HG02759 (cell line): ENCODE measurements around the gene LTBP1.

ENCODE experiments used
- ATAC-seq: cut with Tn5 transposase; IDR thresholded peaks from one replicate; pipeline ENCODE4 v1.9.1; 2021; ENCODE audit warnings: mild to moderate bottlenecking, moderate library complexity; ENCODE audit not compliant: unreplicated experiment

The LTBP1 gene

DNA sequence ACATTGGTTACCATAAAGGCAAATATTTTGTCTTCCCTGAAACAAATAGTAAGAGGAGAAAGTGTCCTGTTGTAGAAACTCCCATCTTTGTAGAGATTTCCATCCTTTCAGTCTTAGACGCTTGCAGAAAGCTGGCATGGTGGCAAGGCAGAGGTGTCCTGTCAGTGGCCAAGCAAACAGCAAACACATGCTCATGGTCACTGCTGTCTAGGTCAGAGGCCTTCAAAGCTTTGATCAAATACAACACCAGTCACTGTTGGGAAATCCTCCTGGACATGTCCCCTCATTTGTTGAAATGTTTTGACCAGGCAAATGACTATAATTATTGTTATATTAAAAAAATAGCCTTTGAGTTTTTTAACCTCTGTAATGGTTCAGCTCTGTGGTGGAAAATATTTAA is 55.1 kb downstream of the LTBP1 start:
- ATAC-seq, result no peak

DNA sequence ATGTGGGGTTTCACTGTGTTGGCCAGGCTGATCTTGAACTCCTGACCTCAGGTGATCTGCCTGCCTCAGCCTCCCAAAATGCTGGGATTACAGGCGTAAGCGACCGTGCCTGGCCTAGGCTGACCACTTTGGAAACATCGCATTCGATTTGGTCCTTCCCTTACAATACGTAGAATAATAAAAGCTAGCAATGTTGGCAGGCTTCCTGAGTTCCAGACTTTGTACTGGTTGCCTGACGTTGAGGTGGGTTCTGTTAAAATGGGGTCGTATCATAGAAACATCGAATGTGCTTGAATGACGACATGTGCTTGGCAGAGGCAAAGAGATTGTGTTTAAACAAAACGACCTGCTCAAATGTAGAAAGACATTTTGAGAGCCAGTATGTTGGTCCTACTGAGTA is 56.1 kb downstream of the LTBP1 start:
- ATAC-seq, result no peak

GRCh38 chr2:33005057-33005456 is 58.3 kb downstream of the LTBP1 start:
- ATAC-seq, result no peak

DNA sequence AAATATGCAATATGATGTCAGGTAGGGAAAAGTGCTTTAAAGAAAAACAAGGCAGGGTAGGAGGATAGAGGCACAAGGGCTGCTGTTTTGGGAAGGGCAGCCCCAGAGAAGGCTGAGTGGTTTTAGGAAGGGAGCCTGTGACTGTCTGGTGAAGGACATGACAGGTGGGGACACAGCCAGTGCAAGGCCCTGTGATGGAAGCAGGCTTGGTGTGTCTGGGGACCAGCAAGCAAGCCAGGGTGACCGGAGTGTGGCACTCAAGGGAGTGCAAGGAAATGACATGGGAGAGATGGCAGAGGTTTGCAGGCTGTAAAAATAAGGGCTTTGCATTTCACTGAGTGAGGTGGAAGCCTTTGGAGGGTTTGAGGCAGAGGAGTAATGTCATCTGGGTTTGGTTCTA is 62.0 kb downstream of the LTBP1 start:
- no peak for ATAC-seq

GRCh38 chr2:33009249-33009648 is 62.5 kb downstream of the LTBP1 start:
- no peak for ATAC-seq

GRCh38 chr2:33011373-33011772 is 64.6 kb downstream of the LTBP1 start:
- no peak for ATAC-seq

DNA sequence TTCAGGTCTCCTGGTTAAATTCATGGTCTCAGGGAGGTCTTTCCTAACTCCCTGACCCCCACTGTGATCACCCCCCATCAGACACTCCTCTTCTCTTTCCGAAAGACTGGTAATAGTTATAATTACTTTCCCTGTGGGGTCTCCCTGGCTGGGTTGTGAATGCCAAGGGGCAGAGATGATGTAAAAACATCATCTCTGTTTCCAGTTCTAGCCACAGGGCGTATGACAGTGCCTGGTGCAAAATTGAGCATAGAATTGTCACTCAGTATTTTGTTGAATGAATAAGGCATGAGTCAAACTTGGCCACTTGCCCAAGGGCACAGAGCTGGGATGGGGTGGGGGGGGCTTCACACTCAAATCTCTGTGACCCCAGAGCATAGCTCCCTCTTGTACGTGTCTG is 65.2 kb downstream of the LTBP1 start:
- ATAC-seq, result no peak

- ATAC-seq, result no peak
These were observed 66.9 kb downstream of the LTBP1 start for GRCh38 chr2:33013684-33014110.

DNA sequence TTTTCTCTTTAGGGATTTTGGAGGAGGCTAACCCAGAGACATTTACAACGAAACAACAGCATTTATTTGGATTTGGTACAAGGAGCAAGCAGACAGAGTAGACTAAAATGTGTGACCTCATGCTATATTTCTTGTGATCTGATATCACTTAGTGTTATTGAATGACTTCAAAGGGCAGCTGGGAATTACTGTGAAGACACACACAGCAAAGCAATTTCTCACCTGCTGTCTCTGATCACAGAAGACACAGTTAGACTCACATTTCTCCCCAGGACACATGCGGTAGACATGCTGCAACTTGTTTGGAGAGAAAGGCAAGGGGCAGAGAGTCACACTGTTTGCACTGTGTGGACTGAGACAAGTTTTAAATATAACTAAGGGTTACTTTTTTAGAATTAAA is 67.5 kb downstream of the LTBP1 start:
- no peak for ATAC-seq

GRCh38 chr2:33015421-33016142 is 68.8 kb downstream of the LTBP1 start:
- no peak for ATAC-seq

DNA sequence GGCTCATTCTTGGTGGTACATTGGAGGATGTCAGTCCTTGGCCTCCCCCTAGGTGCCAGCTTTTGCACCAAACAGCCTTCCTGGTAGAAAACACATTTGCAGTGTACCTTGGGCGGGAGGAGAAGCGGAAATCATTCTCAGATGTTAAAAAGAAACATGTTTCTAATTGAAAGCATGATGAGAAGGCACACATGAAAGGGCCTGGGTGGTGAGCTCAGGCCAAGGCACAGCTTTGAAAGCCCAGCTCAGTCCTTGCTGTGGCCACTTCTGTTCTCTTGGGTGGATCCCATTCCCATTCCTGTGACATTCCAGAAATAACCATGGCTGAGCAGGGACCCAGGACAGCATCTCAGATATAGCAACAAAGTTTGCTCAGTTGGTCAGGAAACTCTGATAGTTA is 71.5 kb downstream of the LTBP1 start:
- no peak for ATAC-seq

- no peak for ATAC-seq
These were observed 73.0 kb downstream of the LTBP1 start for GRCh38 chr2:33019796-33020195.

DNA sequence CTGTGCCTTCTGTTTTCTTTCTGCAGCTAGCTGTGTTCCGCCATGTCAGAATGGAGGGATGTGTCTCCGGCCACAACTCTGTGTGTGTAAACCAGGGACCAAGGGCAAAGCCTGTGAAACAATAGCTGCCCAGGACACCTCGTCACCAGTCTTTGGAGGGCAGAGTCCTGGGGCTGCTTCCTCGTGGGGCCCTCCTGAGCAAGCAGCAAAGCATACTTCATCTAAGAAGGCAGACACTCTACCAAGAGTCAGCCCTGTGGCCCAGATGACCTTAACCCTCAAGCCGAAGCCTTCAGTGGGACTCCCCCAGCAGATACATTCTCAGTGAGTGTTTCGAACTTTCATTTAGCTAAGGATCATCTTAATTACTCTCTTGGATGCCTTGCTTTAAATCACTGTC is 74.1 kb downstream of the LTBP1 start:
- no peak for ATAC-seq

GRCh38 chr2:33021542-33022227 is 74.9 kb downstream of the LTBP1 start:
- no peak for ATAC-seq

GRCh38 chr2:33022395-33022985 is 75.7 kb downstream of the LTBP1 start:
- no peak for ATAC-seq

- no peak for ATAC-seq
These were observed 76.4 kb downstream of the LTBP1 start for GRCh38 chr2:33022989-33023727.

- no peak for ATAC-seq
These were observed 77.2 kb downstream of the LTBP1 start for GRCh38 chr2:33023728-33024500.

- no peak for ATAC-seq
These were observed 78.0 kb downstream of the LTBP1 start for GRCh38 chr2:33024758-33025157.

GRCh38 chr2:33029459-33029858 is 82.7 kb downstream of the LTBP1 start:
- no peak for ATAC-seq

DNA sequence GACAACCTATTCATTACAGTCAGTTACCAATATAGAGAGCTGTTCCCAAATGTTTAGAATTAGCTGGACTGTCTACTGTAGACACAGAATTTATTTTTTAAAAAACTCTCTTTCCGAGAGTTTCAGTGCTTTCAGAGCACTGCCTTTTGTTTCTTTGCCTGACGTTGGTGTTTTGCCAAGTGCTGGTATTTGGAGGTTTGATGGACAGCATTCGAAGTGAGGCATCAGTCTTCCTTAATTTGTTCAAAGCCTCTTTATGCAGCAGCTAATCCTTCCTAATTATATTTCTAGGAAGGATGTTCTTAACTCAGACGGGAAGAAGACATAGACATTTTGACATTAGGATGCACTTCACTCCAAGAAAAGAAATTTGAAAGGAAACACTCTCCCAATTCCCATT is 83.2 kb downstream of the LTBP1 start:
- no peak for ATAC-seq

DNA sequence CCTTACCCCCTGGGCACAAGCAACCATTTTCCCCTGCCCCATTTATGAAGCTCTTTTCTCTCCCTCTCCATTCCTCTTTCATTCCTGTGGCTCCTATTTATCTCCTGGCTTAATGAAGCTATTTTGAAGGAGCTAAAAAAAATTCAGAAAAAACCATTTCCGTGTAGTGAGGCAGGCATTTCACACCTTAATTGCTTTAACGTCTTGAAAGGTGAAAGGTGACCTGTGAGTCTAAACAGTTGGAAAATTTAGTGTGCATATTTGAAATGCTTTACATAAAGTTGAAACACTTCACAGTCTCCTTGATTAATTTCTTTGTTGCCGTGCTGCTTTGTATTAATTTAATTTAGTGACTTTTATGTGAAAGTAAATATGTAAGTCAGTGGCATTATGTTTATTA is 83.6 kb downstream of the LTBP1 start:
- no peak for ATAC-seq
